ENCODE data around the gene OBP2A. TPM values are rescaled to one million over a fixed set of nuclear protein-coding genes. Genes with fewer than 3 reads are reported as not detected.
A peak's percentile ranks its signal among the peaks of the same experiment; 100 is the strongest.

Gene OBP2A
- total and polyA plus RNA-seq, 4 donors: not detected

DNA sequence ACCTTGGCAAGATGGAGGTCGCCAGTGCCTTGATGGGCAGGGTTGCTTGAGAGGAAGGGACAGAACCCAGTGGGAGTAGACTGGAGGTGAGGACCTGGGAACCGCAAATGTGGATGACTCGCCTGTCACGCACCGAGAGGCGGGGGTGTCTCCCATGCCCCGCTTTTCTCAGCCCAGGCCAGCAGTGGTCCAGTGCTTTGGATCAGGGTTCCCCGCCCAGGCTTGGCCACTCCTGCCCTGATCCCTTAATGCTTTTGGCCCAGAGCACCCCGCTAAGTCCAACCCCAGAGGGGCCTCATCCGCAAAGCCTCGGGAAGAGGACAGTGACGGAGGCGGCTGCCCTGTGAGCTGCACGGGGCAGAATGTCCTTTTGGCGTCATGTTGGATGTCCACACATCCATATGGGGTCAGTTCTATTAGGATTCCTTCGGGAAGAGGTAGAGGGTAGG is 43.0 kb upstream of the OBP2A start:
- ATAC-seq (ENCODE audit: low FRiP score): no peak
- Histone ChIP-seq H3K4me3 (ENCODE audit: low read length in 2 of 2) (no peak overlapping the region), H3K27me3 (ENCODE audit: control insufficient read depth in 1 of 2, insufficient read depth in 2 of 2, low read length in 1 of 2) (no peaks in the 10 kb centered on the region), H3K4me1 (ENCODE audit: control insufficient read depth in 1 of 2, insufficient read depth in 2 of 2, low read length in 2 of 2) (no peaks in the 10 kb centered on the region), H3K36me3 (ENCODE audit: control insufficient read depth in 1 of 2, insufficient read depth in 2 of 2, low read length in 1 of 2) (peaks cover 0 to 5% of the 10 kb centered on the region in 2 donors), H3K27ac (ENCODE audit: low read depth in 1 of 2, low read length in 2 of 2) (no peak overlapping the region), H3K9me3 (ENCODE audit: control insufficient read depth, low read length) (no peaks in the 10 kb centered on the region)
- DNase-seq: peak in 1 of 2 donors; percentile 68
- WGBS, 2 donors: 92 to 93% methylated on average over 15 to 16 of the region's 16 CpGs
- intact Hi-C loops (cut with DNase I): loop anchor here in 1 of 2 donors (5.0 kb wide), 1 partner anchor 1431 kb away; no protein-coding TSS in a partner anchor

DNA sequence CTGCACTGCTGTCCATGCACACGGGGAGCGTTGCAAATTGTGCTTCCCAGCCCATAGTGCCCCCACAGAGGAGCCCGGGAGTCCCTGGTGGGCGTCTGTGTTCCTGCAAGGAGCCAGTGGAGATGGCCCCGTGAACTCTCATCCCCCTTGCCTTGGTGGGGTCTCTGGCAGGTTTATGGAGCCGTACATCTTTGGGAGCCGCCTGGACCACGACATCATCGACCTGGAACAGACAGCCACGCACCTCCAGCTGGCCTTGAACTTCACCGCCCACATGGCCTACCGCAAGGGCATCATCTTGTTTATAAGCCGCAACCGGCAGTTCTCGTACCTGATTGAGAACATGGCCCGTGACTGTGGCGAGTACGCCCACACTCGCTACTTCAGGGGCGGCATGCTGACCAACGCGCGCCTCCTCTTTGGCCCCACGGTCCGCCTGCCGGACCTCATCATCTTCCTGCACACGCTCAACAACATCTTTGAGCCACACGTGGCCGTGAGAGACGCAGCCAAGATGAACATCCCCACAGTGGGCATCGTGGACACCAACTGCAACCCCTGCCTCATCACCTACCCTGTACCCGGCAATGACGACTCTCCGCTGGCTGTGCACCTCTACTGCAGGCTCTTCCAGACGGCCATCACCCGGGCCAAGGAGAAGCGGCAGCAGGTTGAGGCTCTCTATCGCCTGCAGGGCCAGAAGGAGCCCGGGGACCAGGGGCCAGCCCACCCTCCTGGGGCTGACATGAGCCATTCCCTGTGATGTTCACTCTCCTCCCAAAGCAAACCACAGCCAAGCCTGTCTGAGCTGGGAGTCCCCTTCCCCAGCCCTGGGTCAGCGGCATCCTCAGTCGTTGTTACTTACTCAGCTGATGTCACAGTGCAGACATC is 42.3 kb upstream of the OBP2A start:
- Histone ChIP-seq H3K27ac (ENCODE audit: low read depth in 1 of 2, low read length in 2 of 2) (no peak overlapping the region), H3K4me3 (ENCODE audit: low read length in 2 of 2) (no peak overlapping the region), H3K27me3 (ENCODE audit: control insufficient read depth in 1 of 2, insufficient read depth in 2 of 2, low read length in 1 of 2) (no peaks in the 10 kb centered on the region), H3K4me1 (ENCODE audit: control insufficient read depth in 1 of 2, insufficient read depth in 2 of 2, low read length in 2 of 2) (no peaks in the 10 kb centered on the region), H3K9me3 (ENCODE audit: control insufficient read depth, low read length) (peaks cover 4% of the 10 kb centered on the region), H3K36me3 (ENCODE audit: control insufficient read depth in 1 of 2, insufficient read depth in 2 of 2, low read length in 1 of 2) (peaks cover 0 to 5% of the 10 kb centered on the region in 2 donors)
- intact Hi-C loops (cut with DNase I): loop anchor here in 1 of 2 donors (5.0 kb wide), 1 partner anchor 1431 kb away; no protein-coding TSS in a partner anchor
- ATAC-seq (ENCODE audit: low FRiP score) (no peak), DNase-seq (peak in 1 of 2 donors; percentile 70)
- 90% methylated on average over 41 of the region's 41 CpGs for WGBS, 2 donors

DNA sequence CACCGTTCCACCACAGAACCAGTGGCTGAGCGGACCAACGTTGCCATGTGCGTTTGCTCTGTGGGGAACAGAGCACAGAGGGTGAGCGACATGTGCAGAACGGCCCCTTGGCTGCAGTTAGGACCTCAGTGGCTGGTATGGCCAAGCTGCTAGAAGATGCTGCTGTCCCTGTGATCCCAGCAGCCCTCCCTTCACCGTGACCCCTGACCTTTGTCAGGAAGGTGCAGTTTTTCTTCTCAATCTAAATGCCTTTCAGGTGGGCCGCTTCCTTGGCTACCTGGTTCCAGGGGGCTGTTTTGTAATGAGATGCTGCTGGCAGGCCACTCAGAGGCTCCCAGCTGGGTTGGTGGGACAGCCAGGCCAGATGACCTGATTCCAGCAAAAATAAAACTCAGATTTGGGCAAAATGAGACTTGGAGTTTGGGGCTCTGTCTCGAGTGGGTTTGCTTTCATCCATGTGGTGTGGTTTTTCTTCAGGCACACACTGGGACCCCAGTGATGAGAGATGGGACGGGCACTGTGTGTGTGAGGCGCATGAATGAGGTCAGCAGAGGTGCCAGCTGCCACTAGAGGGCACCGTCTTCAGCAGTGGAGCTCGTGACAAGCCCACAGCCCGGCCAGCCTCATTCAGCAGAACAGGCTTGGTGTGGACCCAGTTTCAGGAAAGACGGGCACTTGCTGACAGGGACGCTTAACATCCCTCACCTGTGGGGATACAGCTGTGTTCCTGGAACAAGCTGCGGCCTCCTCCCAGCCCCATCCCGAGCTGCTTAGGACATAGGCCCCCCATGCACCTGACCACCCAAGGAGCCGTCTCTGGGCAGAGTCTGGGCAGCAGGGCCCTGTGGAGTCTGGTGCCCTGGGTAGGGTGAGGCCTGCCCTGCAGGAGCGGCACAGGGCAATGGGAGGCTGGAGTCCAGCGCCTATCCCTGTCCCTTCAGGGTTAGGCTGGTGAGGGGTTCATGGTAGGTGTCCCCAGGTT is 41.4 kb upstream of the OBP2A start:
- no peak for ATAC-seq (ENCODE audit: low FRiP score)

DNA sequence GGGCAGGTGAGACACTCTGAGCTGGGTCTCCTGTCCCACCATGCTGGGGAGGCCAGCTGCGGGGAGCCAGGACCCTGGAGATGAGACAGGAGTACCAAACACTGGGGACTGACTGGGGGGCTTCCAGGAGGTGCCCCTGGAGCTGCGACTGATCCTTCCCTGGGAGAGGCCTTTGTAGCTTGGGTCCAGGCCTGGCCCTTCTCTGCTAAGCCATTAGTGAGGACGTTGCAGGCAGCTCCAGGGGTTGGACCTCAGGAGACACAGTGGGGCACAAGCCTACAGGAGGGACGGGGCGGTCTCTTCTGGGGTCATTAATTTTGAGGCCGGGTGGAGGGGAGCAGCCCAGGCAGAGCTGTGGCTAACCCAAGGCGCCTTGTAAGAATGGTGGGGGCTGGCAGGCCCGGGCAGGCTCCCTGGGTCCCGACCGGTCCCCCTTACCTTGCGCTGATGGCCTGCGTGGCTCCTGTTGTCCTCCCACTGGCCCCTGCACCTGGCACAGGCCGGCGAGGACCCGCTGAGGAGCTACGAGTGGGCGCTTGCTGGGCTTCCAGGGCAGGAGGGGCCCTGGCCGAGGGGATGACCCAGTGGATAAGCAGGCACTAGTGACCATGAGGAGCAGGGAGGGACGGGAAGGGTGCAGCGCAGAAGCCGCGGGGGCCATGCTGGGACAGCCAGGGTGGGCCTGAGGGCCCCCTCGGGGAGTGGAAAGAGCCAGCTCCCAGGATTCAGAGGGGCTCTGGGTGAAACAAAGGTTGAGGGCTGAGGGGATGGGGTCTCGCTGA is 40.3 kb upstream of the OBP2A start:
- Histone ChIP-seq H3K36me3 (ENCODE audit: control insufficient read depth in 1 of 2, insufficient read depth in 2 of 2, low read length in 1 of 2) (peaks cover 0 to 5% of the 10 kb centered on the region in 2 donors), H3K27me3 (ENCODE audit: control insufficient read depth in 1 of 2, insufficient read depth in 2 of 2, low read length in 1 of 2) (no peaks in the 10 kb centered on the region), H3K9me3 (ENCODE audit: control insufficient read depth, low read length) (peaks cover 6% of the 10 kb centered on the region), H3K4me3 (ENCODE audit: low read length in 2 of 2) (no peak overlapping the region), H3K4me1 (ENCODE audit: control insufficient read depth in 1 of 2, insufficient read depth in 2 of 2, low read length in 2 of 2) (no peaks in the 10 kb centered on the region), H3K27ac (ENCODE audit: low read depth in 1 of 2, low read length in 2 of 2) (no peak overlapping the region)
- intact Hi-C loops (cut with DNase I): no loop called here
- WGBS, 2 donors: 84 to 85% methylated on average over 24 of the region's 24 CpGs
- ATAC-seq (ENCODE audit: low FRiP score): no peak
- DNase-seq: peak in 1 of 2 donors; percentile 68

More for the DNA sequence above, 41.4 kb upstream of the OBP2A start:
- H3K4me3 ChIP-seq (ENCODE audit: low read length in 2 of 2): no peak overlapping the region
- no peaks in the 10 kb centered on the region for H3K4me1 ChIP-seq (ENCODE audit: control insufficient read depth in 1 of 2, insufficient read depth in 2 of 2, low read length in 2 of 2)
- peaks cover 6% of the 10 kb centered on the region for H3K9me3 ChIP-seq (ENCODE audit: control insufficient read depth, low read length)
- H3K27me3 ChIP-seq (ENCODE audit: control insufficient read depth in 1 of 2, insufficient read depth in 2 of 2, low read length in 1 of 2): no peaks in the 10 kb centered on the region
- DNase-seq: peak; percentile 70 to 81
- H3K27ac ChIP-seq (ENCODE audit: low read depth in 1 of 2, low read length in 2 of 2): no peak overlapping the region
- peaks cover 0 to 5% of the 10 kb centered on the region in 2 donors for H3K36me3 ChIP-seq (ENCODE audit: control insufficient read depth in 1 of 2, insufficient read depth in 2 of 2, low read length in 1 of 2)
- WGBS, 2 donors: 56 to 59% methylated on average over 21 of the region's 21 CpGs
- intact Hi-C loops (cut with DNase I): loop anchor here in 1 of 2 donors (5.0 kb wide), 1 partner anchor 1432 kb away; no protein-coding TSS in a partner anchor

DNA sequence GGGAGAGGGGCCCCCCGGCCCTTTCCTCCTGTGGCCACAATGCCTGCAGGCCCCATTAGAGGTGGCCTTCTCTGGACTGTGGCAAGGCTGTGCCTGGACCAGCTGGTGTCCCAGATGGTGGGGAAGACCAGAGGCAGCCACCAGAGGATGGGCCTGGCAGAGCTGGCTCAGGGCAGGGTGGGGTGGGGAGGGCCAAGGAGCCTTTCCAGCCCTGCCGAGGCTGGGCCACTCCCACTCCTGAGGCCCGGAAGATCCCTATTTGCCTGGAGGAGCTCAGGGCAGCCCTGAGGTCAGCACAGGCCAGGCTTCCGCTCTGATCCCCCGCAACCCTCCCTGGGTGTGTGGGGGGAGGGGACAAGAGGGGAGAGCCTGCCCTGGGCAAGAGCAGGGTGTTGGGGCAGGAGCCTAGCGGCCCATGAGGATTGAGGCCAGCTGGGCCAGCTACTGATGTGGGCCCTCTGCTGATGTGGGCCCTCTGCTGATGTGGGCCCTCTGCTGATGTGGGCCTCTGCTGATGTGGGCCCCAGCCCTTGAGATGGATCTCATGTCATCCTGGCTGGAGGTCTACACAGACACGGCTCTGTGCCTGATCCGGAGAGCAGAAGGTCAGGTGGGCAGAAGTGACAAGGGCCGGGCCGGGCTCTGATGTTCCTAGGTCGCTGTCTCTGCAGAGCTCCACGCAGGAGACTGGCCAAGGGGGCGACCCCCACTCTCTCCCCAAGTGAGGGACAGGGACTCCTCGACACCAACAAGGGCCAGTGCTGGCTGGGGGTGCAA is 39.4 kb upstream of the OBP2A start:
- Histone ChIP-seq H3K27me3 (ENCODE audit: control insufficient read depth in 1 of 2, insufficient read depth in 2 of 2, low read length in 1 of 2) (no peaks in the 10 kb centered on the region), H3K4me1 (ENCODE audit: control insufficient read depth in 1 of 2, insufficient read depth in 2 of 2, low read length in 2 of 2) (no peaks in the 10 kb centered on the region), H3K4me3 (ENCODE audit: low read length in 2 of 2) (no peak overlapping the region), H3K9me3 (ENCODE audit: control insufficient read depth, low read length) (peaks cover 6% of the 10 kb centered on the region), H3K27ac (ENCODE audit: low read depth in 1 of 2, low read length in 2 of 2) (no peak overlapping the region), H3K36me3 (ENCODE audit: control insufficient read depth in 1 of 2, insufficient read depth in 2 of 2, low read length in 1 of 2) (peaks cover 0 to 5% of the 10 kb centered on the region in 2 donors)
- intact Hi-C loops (cut with DNase I): no loop called here
- ATAC-seq (ENCODE audit: low FRiP score) (no peak), DNase-seq (peak in 1 of 2 donors; percentile 57)
- 61 to 65% methylated on average over 14 of the region's 14 CpGs for WGBS, 2 donors

DNA sequence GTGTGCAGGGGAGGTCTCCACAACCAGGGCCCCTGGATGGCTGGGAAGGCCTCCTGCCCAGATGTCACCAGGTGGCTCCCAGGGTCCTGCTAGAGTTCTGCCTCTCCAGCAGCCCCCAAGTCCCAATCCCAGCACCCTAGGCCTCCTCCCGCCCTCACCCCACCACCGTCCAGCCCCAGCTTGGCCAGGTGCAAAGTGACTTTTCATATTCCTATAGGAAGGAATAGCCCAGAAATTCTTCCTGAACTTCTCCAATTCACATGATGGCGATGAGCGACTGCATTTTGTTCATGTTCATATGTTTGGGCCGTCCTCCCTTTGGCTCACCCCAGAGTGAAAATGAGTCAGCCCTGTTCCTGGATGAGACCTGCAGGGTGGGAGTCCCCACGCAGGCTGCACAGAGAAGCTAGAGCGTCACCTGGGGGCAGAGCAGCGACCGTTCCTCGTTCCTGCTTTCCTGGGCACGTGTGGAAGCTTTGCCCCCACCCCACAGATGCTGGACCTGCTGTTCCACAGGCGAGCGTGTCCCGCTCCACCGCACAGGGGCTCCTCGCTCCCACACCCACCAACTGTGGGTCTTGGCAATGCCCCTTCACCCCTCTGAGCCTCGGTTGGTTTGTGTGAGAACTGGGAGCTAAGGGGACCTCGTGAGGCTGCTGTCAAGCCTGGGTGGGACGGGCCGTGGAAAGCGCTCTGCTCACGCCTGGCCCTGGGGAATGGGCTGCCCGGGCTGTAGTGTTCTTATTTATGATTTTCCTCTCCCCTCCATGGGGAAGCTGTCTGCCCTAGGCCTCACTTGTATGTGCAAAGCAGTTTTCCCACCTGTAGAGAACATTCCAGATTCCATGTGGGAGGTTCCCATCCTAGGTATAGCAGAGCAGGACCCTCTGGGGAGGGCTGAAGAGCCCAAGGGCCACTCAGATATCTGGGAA is 38.6 kb upstream of the OBP2A start:
- no peak overlapping the region for H3K27ac ChIP-seq (ENCODE audit: low read depth in 1 of 2, low read length in 2 of 2)
- H3K27me3 ChIP-seq (ENCODE audit: control insufficient read depth in 1 of 2, insufficient read depth in 2 of 2, low read length in 1 of 2): no peaks in the 10 kb centered on the region
- intact Hi-C loops (cut with DNase I): no loop called here
- H3K4me1 ChIP-seq (ENCODE audit: control insufficient read depth in 1 of 2, insufficient read depth in 2 of 2, low read length in 2 of 2): no peaks in the 10 kb centered on the region
- DNase-seq: peak in 1 of 2 donors; percentile 67
- H3K9me3 ChIP-seq (ENCODE audit: control insufficient read depth, low read length): peaks cover 6% of the 10 kb centered on the region
- peaks cover 0 to 5% of the 10 kb centered on the region in 2 donors for H3K36me3 ChIP-seq (ENCODE audit: control insufficient read depth in 1 of 2, insufficient read depth in 2 of 2, low read length in 1 of 2)
- no peak overlapping the region for H3K4me3 ChIP-seq (ENCODE audit: low read length in 2 of 2)
- ATAC-seq (ENCODE audit: low FRiP score): no peak
- WGBS, 2 donors: 80 to 82% methylated on average over 23 of the region's 23 CpGs

Measured in aorta (tissue), 5 donors.